Smooth muscle cell (in vitro differentiated cells): ENCODE measurements around the gene CFAP20DC. TPM values are rescaled to one million over a fixed set of nuclear protein-coding genes. Genes with fewer than 3 reads are reported as not detected.

Source experiments
- DNase-seq: peaks from one replicate; lab custom pipeline; 2025; ENCODE audit not compliant: unreplicated experiment; lab: John Stamatoyannopoulos, UW
- H2AFZ ChIP-seq: fragments of 200-600 bp; sonication (generic); 2 replicates; pipeline ENCODE4 v1.6.0; 2016; ENCODE audit warnings: antibody characterized with exemption, low read depth, mild to moderate bottlenecking
- H3F3A ChIP-seq: fragments of 200-600 bp; sonication (generic); 2 replicates; pipeline ENCODE4 v1.6.0; 2017; ENCODE audit warnings: antibody characterized with exemption, low read depth
- H3K27ac ChIP-seq: fragments of 200-600 bp; sonication (generic); 2 replicates; pipeline ENCODE4 v1.5.1; 2016; ENCODE audit warnings: low read depth, mild to moderate bottlenecking
- H3K27me3 ChIP-seq: fragments of 200-600 bp; sonication (generic); 2 replicates; pipeline ENCODE4 v1.6.1; 2016; ENCODE audit warnings: low read depth, mild to moderate bottlenecking
- H3K36me3 ChIP-seq: fragments of 200-600 bp; sonication (generic); 2 replicates; pipeline ENCODE4 v1.5.1; 2016; ENCODE audit warnings: low read depth
- H3K4me1 ChIP-seq: fragments of 200-600 bp; sonication (generic); 2 replicates; pipeline ENCODE4 v1.5.1; 2016; ENCODE audit warnings: low read depth
- H3K4me2 ChIP-seq: fragments of 200-600 bp; sonication (generic); 2 replicates; pipeline ENCODE4 v1.6.0; 2016; ENCODE audit warnings: mild to moderate bottlenecking
- H3K4me3 ChIP-seq: fragments of 200-600 bp; sonication (generic); 2 replicates; pipeline ENCODE4 v1.5.1; 2016; ENCODE audit warnings: mild to moderate bottlenecking
- H3K79me2 ChIP-seq: fragments of 200-600 bp; sonication (generic); 2 replicates; pipeline ENCODE4 v1.6.0; 2016; ENCODE audit warnings: low read depth, mild to moderate bottlenecking
- H3K9ac ChIP-seq: fragments of 200-600 bp; sonication (generic); 2 replicates; pipeline ENCODE4 v1.6.0; 2016; ENCODE audit warnings: low read depth
- H3K9me3 ChIP-seq: fragments of 200-600 bp; sonication (generic); replicated peaks from 2 replicates; pipeline ENCODE4 v1.5.1; 2016; ENCODE audit warnings: low read depth
- H4K20me1 ChIP-seq: fragments of 200-600 bp; sonication (generic); 2 replicates; pipeline ENCODE4 v1.6.0; 2016; ENCODE audit warnings: low read depth
- WGBS: methylation state at CpG from one replicate; pipeline ENCODE4 v1.1.7; 2016; ENCODE audit warnings: low lambda C conversion rate; 5-methylcytosine and 5-hydroxymethylcytosine counted together
- polyA plus RNA-seq: library from polyadenylated mRNA; unstranded; fragments of >200 nt; fragmentation: Nextera tagmentation; extraction: Ambion mirVana; gene quantifications from 2 replicates; pipeline ENCODE4 v1.2.1, GENCODE V29; 2016
- total RNA-seq: library from RNA; depleted of rRNA; stranded (reverse); fragments of >200 nt; gene quantifications from 2 replicates; pipeline ENCODE4 v1.2.3, GENCODE V29; 2014
- TF ChIP-seq, protein P1 (sequence below): fragments of 200-600 bp; sonication (generic); IDR thresholded peaks from 2 replicates; pipeline ENCODE4 v1.5.1; 2017; ENCODE audit warnings: borderline replicate concordance, mild to moderate bottlenecking, antibody characterized with exemption; ENCODE audit not compliant: insufficient read depth, poor library complexity, severe bottlenecking

The CFAP20DC gene
- total and polyA plus RNA-seq, 2 experiments from 2014 or later, result 7.9 to 11.6 TPM

- Histone ChIP-seq H4K20me1 (no peaks in the 10 kb centered on the region), H2AFZ (no peak overlapping the region), H3K4me3 (no peak overlapping the region), H3K9ac (no peak overlapping the region), H3K27me3 (no peaks in the 10 kb centered on the region), H3K36me3 (no peaks in the 10 kb centered on the region), H3K27ac (peak overlapping the region; percentile 56), H3F3A (no peaks in the 10 kb centered on the region), H3K9me3 (no peaks in the 10 kb centered on the region), H3K4me2 (peak overlapping the region; percentile 26), H3K79me2 (no peaks in the 10 kb centered on the region), H3K4me1 (no peaks in the 10 kb centered on the region)
- DNase-seq, result no peak
- TF ChIP-seq, protein P1, sequence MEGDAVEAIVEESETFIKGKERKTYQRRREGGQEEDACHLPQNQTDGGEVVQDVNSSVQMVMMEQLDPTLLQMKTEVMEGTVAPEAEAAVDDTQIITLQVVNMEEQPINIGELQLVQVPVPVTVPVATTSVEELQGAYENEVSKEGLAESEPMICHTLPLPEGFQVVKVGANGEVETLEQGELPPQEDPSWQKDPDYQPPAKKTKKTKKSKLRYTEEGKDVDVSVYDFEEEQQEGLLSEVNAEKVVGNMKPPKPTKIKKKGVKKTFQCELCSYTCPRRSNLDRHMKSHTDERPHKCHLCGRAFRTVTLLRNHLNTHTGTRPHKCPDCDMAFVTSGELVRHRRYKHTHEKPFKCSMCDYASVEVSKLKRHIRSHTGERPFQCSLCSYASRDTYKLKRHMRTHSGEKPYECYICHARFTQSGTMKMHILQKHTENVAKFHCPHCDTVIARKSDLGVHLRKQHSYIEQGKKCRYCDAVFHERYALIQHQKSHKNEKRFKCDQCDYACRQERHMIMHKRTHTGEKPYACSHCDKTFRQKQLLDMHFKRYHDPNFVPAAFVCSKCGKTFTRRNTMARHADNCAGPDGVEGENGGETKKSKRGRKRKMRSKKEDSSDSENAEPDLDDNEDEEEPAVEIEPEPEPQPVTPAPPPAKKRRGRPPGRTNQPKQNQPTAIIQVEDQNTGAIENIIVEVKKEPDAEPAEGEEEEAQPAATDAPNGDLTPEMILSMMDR, result no peak
Observed at GRCh38 chr3:58989955-58990354, 59.9 kb downstream of the CFAP20DC start.

GRCh38 chr3:58989163-58989562 lies 60.7 kb downstream of the CFAP20DC start:
- Histone ChIP-seq H3K9me3 (no peaks in the 10 kb centered on the region), H3K4me1 (no peaks in the 10 kb centered on the region), H3K4me3 (no peak overlapping the region), H3K9ac (no peak overlapping the region), H4K20me1 (no peaks in the 10 kb centered on the region), H3K36me3 (no peaks in the 10 kb centered on the region), H3K79me2 (no peaks in the 10 kb centered on the region), H3K27ac (peak overlapping the region; percentile 56), H3F3A (no peaks in the 10 kb centered on the region), H3K27me3 (no peaks in the 10 kb centered on the region), H3K4me2 (peak overlapping the region; percentile 26), H2AFZ (no peak overlapping the region)
- no peak for DNase-seq
- TF ChIP-seq, protein P1, result no peak

DNA sequence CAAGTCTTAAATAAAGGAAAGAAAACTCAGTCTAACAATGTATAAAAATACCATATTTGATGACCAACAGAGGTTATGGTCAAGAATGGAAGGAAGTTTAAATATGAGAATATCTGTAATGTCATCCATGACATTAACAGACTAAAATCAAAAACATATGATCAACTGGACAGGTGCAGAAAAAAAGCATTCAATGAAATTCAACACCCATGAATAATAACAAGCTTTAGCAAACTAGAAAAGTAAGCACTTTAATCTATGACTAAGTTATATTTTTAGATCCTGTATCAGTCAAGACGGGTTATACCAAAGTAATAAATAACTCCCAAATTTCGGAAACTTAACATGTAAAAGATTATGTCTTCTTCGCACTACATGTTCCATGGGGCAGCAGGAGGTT lies 61.8 kb downstream of the CFAP20DC start:
- TF ChIP-seq, protein P1, result no peak
- no peak for DNase-seq
- H3K36me3 ChIP-seq, result no peaks in the 10 kb centered on the region
- 95% methylated on average over 3 of the region's 3 CpGs for WGBS
- no peaks in the 10 kb centered on the region for H3K4me1 ChIP-seq
- no peaks in the 10 kb centered on the region for H3F3A ChIP-seq
- no peaks in the 10 kb centered on the region for H4K20me1 ChIP-seq
- no peak overlapping the region for H2AFZ ChIP-seq
- no peaks in the 10 kb centered on the region for H3K27me3 ChIP-seq
- H3K9me3 ChIP-seq, result no peaks in the 10 kb centered on the region
- no peaks in the 10 kb centered on the region for H3K79me2 ChIP-seq
- no peak overlapping the region for H3K27ac ChIP-seq
- H3K4me3 ChIP-seq, result no peak overlapping the region
- H3K9ac ChIP-seq, result no peak overlapping the region
- no peak overlapping the region for H3K4me2 ChIP-seq

DNA sequence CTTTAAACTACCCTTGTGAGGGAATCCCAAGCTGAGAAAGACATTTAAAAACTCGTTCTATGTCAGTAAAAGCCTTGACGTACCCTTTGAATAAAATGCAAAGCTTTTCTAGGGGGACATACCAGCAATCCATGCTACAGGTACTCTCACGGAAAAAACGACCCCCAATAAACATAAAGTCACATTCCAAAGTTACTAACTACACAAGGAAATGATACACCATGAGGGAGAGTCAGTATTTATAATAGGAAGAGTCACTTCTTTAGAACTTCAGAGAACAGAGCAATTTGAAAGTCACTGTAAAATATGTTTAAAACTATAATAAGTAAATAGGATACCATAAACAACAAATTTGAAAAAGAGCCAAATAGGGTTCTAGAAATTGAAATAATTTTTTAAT lies 63.2 kb downstream of the CFAP20DC start:
- Histone ChIP-seq H3K4me3 (no peak overlapping the region), H4K20me1 (no peaks in the 10 kb centered on the region), H3K4me1 (no peaks in the 10 kb centered on the region), H3K4me2 (no peak overlapping the region), H2AFZ (no peak overlapping the region), H3K36me3 (no peaks in the 10 kb centered on the region), H3K79me2 (no peaks in the 10 kb centered on the region), H3F3A (no peaks in the 10 kb centered on the region), H3K27ac (no peak overlapping the region), H3K9me3 (no peaks in the 10 kb centered on the region), H3K27me3 (no peaks in the 10 kb centered on the region), H3K9ac (no peak overlapping the region)
- TF ChIP-seq, protein P1, result no peak
- 95% methylated on average over 4 of the region's 4 CpGs for WGBS
- no peak for DNase-seq
